Neural cell (in vitro differentiated cells): ENCODE data around the gene AK2. TPM values are rescaled to one million over a fixed set of nuclear protein-coding genes. Genes with fewer than 3 reads are reported as not detected.
"Not testable (repeated sequence)": the region's sequence is repeated elsewhere in the genome, so short reads cannot be mapped to it uniquely, and the experiment has no call there.

Experiments used
- H2AFZ ChIP-seq: fragments of 200-600, 300-800 bp; sonication (generic), shearing (Covaris generic); 2 replicates; pipeline ENCODE4 v1.6.0; 2014; ENCODE audit warnings: low read depth, mild to moderate bottlenecking, antibody characterized with exemption, low read length, moderate library complexity
- H3F3A ChIP-seq: fragments of 200-600 bp; shearing (Covaris generic); 2 replicates; pipeline ENCODE4 v1.6.1; 2016; ENCODE audit warnings: mild to moderate bottlenecking, moderate library complexity, mixed read lengths, antibody characterized with exemption, low read length; ENCODE audit not compliant: insufficient read depth, poor library complexity, severe bottlenecking
- H3K27ac ChIP-seq: fragments of 200-600, 300-800 bp; sonication (generic), shearing (Covaris generic); 2 replicates; pipeline ENCODE4 v1.5.1; 2014; ENCODE audit warnings: mild to moderate bottlenecking, low read length, moderate library complexity
- H3K27me3 ChIP-seq: fragments of 300-800, 200-600 bp; sonication (generic), shearing (Covaris generic); 2 replicates; pipeline ENCODE4 v1.6.0; 2014; ENCODE audit warnings: mild to moderate bottlenecking, low read depth, low read length, moderate library complexity; ENCODE audit not compliant: insufficient read depth
- H3K36me3 ChIP-seq: fragments of 300-800, 200-600 bp; sonication (generic), shearing (Covaris generic); 2 replicates; pipeline ENCODE4 v1.5.1; 2014; ENCODE audit warnings: mild to moderate bottlenecking, antibody characterized with exemption, low read length, moderate library complexity; ENCODE audit not compliant: insufficient read depth
- H3K4me2 ChIP-seq: fragments of 300-800, 200-600 bp; sonication (generic), shearing (Covaris generic); 2 replicates; pipeline ENCODE4 v1.6.0; 2014; ENCODE audit warnings: mild to moderate bottlenecking, low read length
- H3K4me3 ChIP-seq: fragments of 300-800, 200-600 bp; sonication (generic), shearing (Covaris generic); 2 replicates; pipeline ENCODE4 v1.5.1; 2014; ENCODE audit warnings: mild to moderate bottlenecking, low read length, moderate library complexity
- H3K79me2 ChIP-seq: fragments of 200-600 bp; shearing (Covaris generic); replicated peaks from 2 replicates; pipeline ENCODE4 v1.6.0; 2014; ENCODE audit warnings: mild to moderate bottlenecking, low read length, moderate library complexity; ENCODE audit not compliant: insufficient read depth
- H3K9ac ChIP-seq: fragments of 300-800, 200-600 bp; sonication (generic), shearing (Covaris generic); 2 replicates; pipeline ENCODE4 v1.6.1; 2016; ENCODE audit warnings: mild to moderate bottlenecking, low read length, mixed read lengths
- H3K9me2 ChIP-seq: fragments of 200-600 bp; shearing (Covaris generic); 2 replicates; pipeline ENCODE4 v1.6.1; 2016; ENCODE audit warnings: mild to moderate bottlenecking, low read length, mixed read lengths; ENCODE audit not compliant: insufficient read depth
- H3K9me3 ChIP-seq: fragments of 200-600, 300-800 bp; sonication (generic), shearing (Covaris generic); 2 replicates; pipeline ENCODE4 v1.6.1; 2016; ENCODE audit warnings: mild to moderate bottlenecking, mixed run types, low read length, moderate library complexity, mixed read lengths
- H4K20me1 ChIP-seq: fragments of 200-600 bp; shearing (Covaris generic); 2 replicates; pipeline ENCODE4 v1.6.1; 2016; ENCODE audit warnings: mild to moderate bottlenecking, mixed run types; ENCODE audit not compliant: insufficient read depth
- EP300 ChIP-seq: fragments of 450-650 bp; conservative IDR thresholded peaks from 2 replicates; pipeline ENCODE4 v1.6.1; 2014; ENCODE audit warnings: antibody characterized with exemption, mild to moderate bottlenecking, moderate library complexity; ENCODE audit not compliant: poor library complexity, severe bottlenecking
- EZH2 ChIP-seq: fragments of 200-600, 300-800 bp; shearing (Covaris generic), sonication (generic); IDR thresholded peaks from 2 replicates; pipeline ENCODE4 v1.6.1; 2014; ENCODE audit warnings: antibody characterized with exemption, low read length, borderline replicate concordance, mild to moderate bottlenecking; ENCODE audit not compliant: insufficient read depth, poor library complexity, severe bottlenecking
- MXI1 ChIP-seq: fragments of 450-650 bp; conservative IDR thresholded peaks from 2 replicates; pipeline ENCODE4 v1.6.1; 2014; ENCODE audit warnings: antibody characterized with exemption, mild to moderate bottlenecking; ENCODE audit not compliant: poor library complexity, severe bottlenecking
- POLR2AphosphoS5 ChIP-seq: IDR thresholded peaks from 2 replicates; pipeline ENCODE4 v1.6.1; 2012
- RAD21 ChIP-seq: fragments of 450-650 bp; conservative IDR thresholded peaks from 2 replicates; pipeline ENCODE4 v1.6.1; 2014; ENCODE audit warnings: antibody characterized with exemption, mild to moderate bottlenecking, moderate library complexity
- SMC3 ChIP-seq: fragments of 450-650 bp; conservative IDR thresholded peaks from 2 replicates; pipeline ENCODE4 v1.6.1; 2014; ENCODE audit warnings: antibody characterized with exemption, mild to moderate bottlenecking, moderate library complexity; ENCODE audit not compliant: poor library complexity
- TAF1 ChIP-seq: IDR thresholded peaks from 2 replicates; pipeline ENCODE4 v1.6.1; 2012; ENCODE audit warnings: low read depth
- polyA plus RNA-seq: library from polyadenylated mRNA; depleted of rRNA; stranded (reverse); fragments of >200 nt; gene quantifications from 2 replicates; pipeline ENCODE4 v1.2.3, GENCODE V29; 2014
- TF ChIP-seq, protein P1 (sequence below): IDR thresholded peaks from 2 replicates; pipeline ENCODE4 v1.6.1; 2012; ENCODE audit warnings: borderline replicate concordance
- TF ChIP-seq, protein P2 (sequence below): fragments of 450-650 bp; IDR thresholded peaks from 2 replicates; pipeline ENCODE4 v1.5.1; 2014; ENCODE audit warnings: antibody characterized with exemption, mild to moderate bottlenecking, moderate library complexity; ENCODE audit not compliant: poor library complexity, severe bottlenecking

The AK2 gene
- polyA plus RNA-seq, 1 donor from 2014 or later, result 107 TPM

DNA sequence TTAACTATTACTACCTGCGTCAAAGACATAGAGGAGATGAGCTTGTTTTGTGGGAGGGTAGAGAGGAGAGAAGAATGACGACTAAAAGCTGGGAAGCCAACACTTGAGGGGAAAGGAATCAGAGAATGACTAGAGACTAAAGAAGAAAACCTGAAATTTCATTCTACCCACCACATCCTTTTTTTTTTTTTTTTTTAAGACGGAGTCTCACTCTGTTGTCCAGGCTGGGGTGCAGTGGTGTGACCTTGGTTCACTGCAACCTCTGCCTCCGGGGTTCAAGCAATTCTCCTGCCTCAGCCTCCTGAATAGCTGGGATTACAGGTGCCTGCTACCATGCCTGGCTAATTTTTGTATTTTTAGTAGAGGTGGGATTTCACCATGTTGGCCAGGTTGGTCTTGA, 9.6 kb upstream of the AK2 start:
- H3K4me3 ChIP-seq, H3K79me2 ChIP-seq, H3K9me2 ChIP-seq, H4K20me1 ChIP-seq, H3F3A ChIP-seq, H3K27ac ChIP-seq, H3K36me3 ChIP-seq, H3K27me3 ChIP-seq, H3K4me2 ChIP-seq, H2AFZ ChIP-seq, H3K9me3 ChIP-seq, H3K9ac ChIP-seq: not testable (repeated sequence)

- Histone ChIP-seq H3K4me3 (no peak overlapping the region), H3K4me2 (no peak overlapping the region), H3K27ac (no peak overlapping the region), H3K9me2 (no peaks in the 10 kb centered on the region), H3K36me3 (no peaks in the 10 kb centered on the region), H3F3A (no peaks in the 10 kb centered on the region), H3K79me2 (no peaks in the 10 kb centered on the region), H4K20me1 (no peaks in the 10 kb centered on the region), H2AFZ (no peak overlapping the region), H3K9me3 (peaks cover 3% of the 10 kb centered on the region), H3K27me3 (no peaks in the 10 kb centered on the region), H3K9ac (no peak overlapping the region)
- TF ChIP-seq, protein P1, sequence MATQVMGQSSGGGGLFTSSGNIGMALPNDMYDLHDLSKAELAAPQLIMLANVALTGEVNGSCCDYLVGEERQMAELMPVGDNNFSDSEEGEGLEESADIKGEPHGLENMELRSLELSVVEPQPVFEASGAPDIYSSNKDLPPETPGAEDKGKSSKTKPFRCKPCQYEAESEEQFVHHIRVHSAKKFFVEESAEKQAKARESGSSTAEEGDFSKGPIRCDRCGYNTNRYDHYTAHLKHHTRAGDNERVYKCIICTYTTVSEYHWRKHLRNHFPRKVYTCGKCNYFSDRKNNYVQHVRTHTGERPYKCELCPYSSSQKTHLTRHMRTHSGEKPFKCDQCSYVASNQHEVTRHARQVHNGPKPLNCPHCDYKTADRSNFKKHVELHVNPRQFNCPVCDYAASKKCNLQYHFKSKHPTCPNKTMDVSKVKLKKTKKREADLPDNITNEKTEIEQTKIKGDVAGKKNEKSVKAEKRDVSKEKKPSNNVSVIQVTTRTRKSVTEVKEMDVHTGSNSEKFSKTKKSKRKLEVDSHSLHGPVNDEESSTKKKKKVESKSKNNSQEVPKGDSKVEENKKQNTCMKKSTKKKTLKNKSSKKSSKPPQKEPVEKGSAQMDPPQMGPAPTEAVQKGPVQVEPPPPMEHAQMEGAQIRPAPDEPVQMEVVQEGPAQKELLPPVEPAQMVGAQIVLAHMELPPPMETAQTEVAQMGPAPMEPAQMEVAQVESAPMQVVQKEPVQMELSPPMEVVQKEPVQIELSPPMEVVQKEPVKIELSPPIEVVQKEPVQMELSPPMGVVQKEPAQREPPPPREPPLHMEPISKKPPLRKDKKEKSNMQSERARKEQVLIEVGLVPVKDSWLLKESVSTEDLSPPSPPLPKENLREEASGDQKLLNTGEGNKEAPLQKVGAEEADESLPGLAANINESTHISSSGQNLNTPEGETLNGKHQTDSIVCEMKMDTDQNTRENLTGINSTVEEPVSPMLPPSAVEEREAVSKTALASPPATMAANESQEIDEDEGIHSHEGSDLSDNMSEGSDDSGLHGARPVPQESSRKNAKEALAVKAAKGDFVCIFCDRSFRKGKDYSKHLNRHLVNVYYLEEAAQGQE, result no peak
- no peak for TF ChIP-seq RAD21
- no peak for TF ChIP-seq EP300
- no peak for TF ChIP-seq EZH2
- TF ChIP-seq POLR2AphosphoS5, result no peak
These were observed 9.1 kb upstream of the AK2 start for GRCh38 chr1:33045814-33046213.

DNA sequence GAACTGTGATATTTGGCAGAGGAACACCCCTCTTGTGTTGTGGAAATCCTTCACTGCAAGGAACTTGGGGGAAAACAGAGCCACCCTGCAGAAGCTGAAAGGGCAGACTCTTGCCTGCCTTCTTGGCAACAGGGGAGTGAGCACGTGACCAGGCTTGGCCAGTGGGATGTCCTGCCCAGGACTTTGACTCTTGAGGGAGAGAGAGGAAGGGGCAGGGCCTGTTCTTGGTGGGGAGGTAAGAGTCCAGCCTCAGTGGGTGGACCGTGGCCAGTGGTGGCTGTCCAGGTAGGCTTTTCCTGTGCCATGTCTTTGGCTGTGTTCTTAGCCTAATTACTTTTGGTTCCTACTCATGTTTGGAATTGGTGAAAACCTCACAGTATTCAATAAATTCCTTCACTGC, 8.6 kb upstream of the AK2 start:
- Histone ChIP-seq H3K9ac (no peak overlapping the region), H3K4me2 (no peak overlapping the region), H3K9me2 (no peaks in the 10 kb centered on the region), H3K27ac (no peak overlapping the region), H2AFZ (no peak overlapping the region), H4K20me1 (no peaks in the 10 kb centered on the region), H3K9me3 (no peaks in the 10 kb centered on the region), H3F3A (no peaks in the 10 kb centered on the region), H3K79me2 (no peaks in the 10 kb centered on the region), H3K36me3 (no peaks in the 10 kb centered on the region), H3K27me3 (no peaks in the 10 kb centered on the region), H3K4me3 (no peak overlapping the region)
- no peak for TF ChIP-seq MXI1
- TF ChIP-seq SMC3, result no peak
- TF ChIP-seq, protein P2, sequence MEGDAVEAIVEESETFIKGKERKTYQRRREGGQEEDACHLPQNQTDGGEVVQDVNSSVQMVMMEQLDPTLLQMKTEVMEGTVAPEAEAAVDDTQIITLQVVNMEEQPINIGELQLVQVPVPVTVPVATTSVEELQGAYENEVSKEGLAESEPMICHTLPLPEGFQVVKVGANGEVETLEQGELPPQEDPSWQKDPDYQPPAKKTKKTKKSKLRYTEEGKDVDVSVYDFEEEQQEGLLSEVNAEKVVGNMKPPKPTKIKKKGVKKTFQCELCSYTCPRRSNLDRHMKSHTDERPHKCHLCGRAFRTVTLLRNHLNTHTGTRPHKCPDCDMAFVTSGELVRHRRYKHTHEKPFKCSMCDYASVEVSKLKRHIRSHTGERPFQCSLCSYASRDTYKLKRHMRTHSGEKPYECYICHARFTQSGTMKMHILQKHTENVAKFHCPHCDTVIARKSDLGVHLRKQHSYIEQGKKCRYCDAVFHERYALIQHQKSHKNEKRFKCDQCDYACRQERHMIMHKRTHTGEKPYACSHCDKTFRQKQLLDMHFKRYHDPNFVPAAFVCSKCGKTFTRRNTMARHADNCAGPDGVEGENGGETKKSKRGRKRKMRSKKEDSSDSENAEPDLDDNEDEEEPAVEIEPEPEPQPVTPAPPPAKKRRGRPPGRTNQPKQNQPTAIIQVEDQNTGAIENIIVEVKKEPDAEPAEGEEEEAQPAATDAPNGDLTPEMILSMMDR, result no peak
- TF ChIP-seq RAD21, result no peak
- TF ChIP-seq POLR2AphosphoS5, result no peak
- no peak for TF ChIP-seq EP300
- TF ChIP-seq, protein P1, result no peak
- no peak for TF ChIP-seq TAF1
- no peak for TF ChIP-seq EZH2
